Right ventricle myocardium inferior (tissue), 1 donor: ENCODE measurements around the gene ZNF565. TPM values are rescaled to one million over a fixed set of nuclear protein-coding genes. Genes with fewer than 3 reads are reported as not detected.

Experiments used
- ATAC-seq: fragments of 200-7000 bp; cut with Tn5 transposase; one replicate; pipeline ENCODE4 v1.9.1; 2020; ENCODE audit warnings: mild to moderate bottlenecking, moderate library complexity
- DNase-seq: peaks from one replicate; pipeline ENCODE4 v3.0.0; 2021; ENCODE audit errors: missing footprints
- intact Hi-C: fragments of 100-400 bp; cut with DNase I; formaldehyde crosslinking; loops from one replicate; pipeline ENCODE4 v1.11.0; 2022
- total RNA-seq: library from RNA; stranded (reverse); fragmentation: NEBNext Ultra II Directional; extraction: Animal tissue kit (Norgen Biotek cat#: 25700); gene quantifications from one replicate; pipeline ENCODE4 v1.2.1, GENCODE V29; 2021
- donor health status: DM: no; HTN: yes; CAD: no; lungs with severe emphysema.

The ZNF565 gene
- total RNA-seq, 1 donor from 2014 or later, result 4.6 TPM

GRCh38 chr19:36160821-36161596, 53.5 kb downstream of the ZNF565 start:
- intact Hi-C loops, result no loop called here
- ATAC-seq (no peak), DNase-seq (no peak)

GRCh38 chr19:36153126-36153525, 61.3 kb downstream of the ZNF565 start:
- ATAC-seq (no peak), DNase-seq (no peak)
- intact Hi-C loops, result loop anchor here (1.0 kb wide), 1 partner anchor 16 kb away; no protein-coding TSS in a partner anchor

- peak; percentile 91 for ATAC-seq
- peak; percentile 87 for DNase-seq
- intact Hi-C loops, result loop anchor here (1.0 kb wide), 3 partner anchors 12 to 24 kb away; partner anchors contain the start of gene CAPNS1
Observed at GRCh38 chr19:36152352-36153091, 61.9 kb downstream of the ZNF565 start, which contains the start of gene COX7A1. COX7A1 (minus strand) TSS chr19:36152447; CDS start chr19:36152407, 40 bp downstream.

- DNase-seq (no peak), ATAC-seq (no peak)
- intact Hi-C loops, result loop anchor here (1.0 kb wide), 2 partner anchors 12 to 24 kb away; partner anchors contain the start of gene CAPNS1
Observed at GRCh38 chr19:36152019-36152351, 62.5 kb downstream of the ZNF565 start.

GRCh38 chr19:36151144-36152018, 63.1 kb downstream of the ZNF565 start:
- intact Hi-C loops, result loop anchor here (1.0 kb wide), 2 partner anchors 11 to 23 kb away; partner anchors contain the start of gene CAPNS1
- peak; percentile 70 for ATAC-seq
- DNase-seq, result no peak

GRCh38 chr19:36150586-36150985, 63.9 kb downstream of the ZNF565 start:
- intact Hi-C loops, result no loop called here
- ATAC-seq (no peak), DNase-seq (no peak)

GRCh38 chr19:36149673-36150406, 64.6 kb downstream of the ZNF565 start:
- DNase-seq (no peak), ATAC-seq (peak; percentile 4)
- intact Hi-C loops, result no loop called here

GRCh38 chr19:36144624-36145023, 69.8 kb downstream of the ZNF565 start:
- no peak for ATAC-seq
- intact Hi-C loops, result no loop called here
- no peak for DNase-seq

GRCh38 chr19:36142496-36142895, 72.0 kb downstream of the ZNF565 start:
- intact Hi-C loops, result no loop called here
- no peak for ATAC-seq
- DNase-seq, result no peak

GRCh38 chr19:36142046-36142445, 72.4 kb downstream of the ZNF565 start:
- intact Hi-C loops, result no loop called here

GRCh38 chr19:36141039-36141927, 73.2 kb downstream of the ZNF565 start:
- intact Hi-C loops, result no loop called here
- DNase-seq (peak; percentile 92), ATAC-seq (peak; percentile 71)

More at GRCh38 chr19:36142046-36142445, 72.4 kb downstream of the ZNF565 start:
- ATAC-seq (no peak), DNase-seq (no peak)

GRCh38 chr19:36140304-36141038, 74.0 kb downstream of the ZNF565 start:
- intact Hi-C loops, result loop anchor here (1.0 kb wide), 1 partner anchor 12 kb away; the partner anchor contains the start of gene COX7A1
- DNase-seq (no peak), ATAC-seq (peak; percentile 12)

- peak; percentile 93 for ATAC-seq
- DNase-seq, result peak; percentile 99
- intact Hi-C loops, result loop anchor here (1.0 kb wide), 1 partner anchor 13 kb away; the partner anchor contains the start of gene COX7A1
Observed at GRCh38 chr19:36139473-36140303, 74.8 kb downstream of the ZNF565 start, which contains the start of gene CAPNS1. CAPNS1 (plus strand) TSS chr19:36140066; CDS start chr19:36141012, 946 bp downstream.

- no peak for ATAC-seq
- intact Hi-C loops, result no loop called here
- DNase-seq, result no peak
Observed at GRCh38 chr19:36139120-36139472, 75.4 kb downstream of the ZNF565 start.

GRCh38 chr19:36136964-36137686, 77.3 kb downstream of the ZNF565 start:
- DNase-seq (no peak), ATAC-seq (no peak)
- intact Hi-C loops, result no loop called here
